K562 (cell line): Measurements from ENCODE around the gene SPSB1. TPM values are rescaled to one million over a fixed set of nuclear protein-coding genes. Genes with fewer than 3 reads are reported as not detected.

Source experiments
- ATAC-seq: fragments of 200-7000 bp; cut with Tn5 transposase; 3 replicates; pipeline ENCODE4 v1.9.1; 2020; ENCODE audit warnings: moderate library complexity
- BruUV-seq: library from RNA; stranded (reverse); fragments of 400-500 nt; replicated peaks from 2 replicates; lab custom pipeline; 2021; lab: Mats Ljungman, UMichigan
- CTCF ChIA-PET: fragments of 300-600 bp; formaldehyde crosslinking; extraction: SDS; loops from one replicate; lab custom pipeline; 2021; ENCODE audit warnings: low intra/inter-chr PET ratio; lab: Yijun Ruan, JAX
- POLR2A ChIA-PET: fragments of 300-600, 350-650 bp; sonication (Branson Sonifier 250); formaldehyde crosslinking; extraction: SDS; loops from one replicate; lab custom pipeline; 2021; ENCODE audit warnings: antibody characterized with exemption, inconsistent platforms; lab: Yijun Ruan, JAX
- DNase-seq, 4 experiments: peaks; one replicate each; pipeline versions ENCODE4 v3.0.0 to v3.0.0-alpha.2; 2011 to 2018; ENCODE audit warnings: low spot score in 3 of 4, mixed read lengths in 3 of 4; ENCODE audit errors: extremely low read depth in 1 of 4
- FAIRE-seq: peaks from 2 replicates; lab custom pipeline; 2011; peaks lifted over from hg19 to GRCh38; lab: Jason Lieb, UNC
- H2AFZ ChIP-seq: 2 replicates; pipeline ENCODE4 v1.6.0; 2011; ENCODE audit warnings: low read depth, low read length, control low read depth, inconsistent platforms
- H3K27ac ChIP-seq: fragments of 200-600 bp; 3 replicates; pipeline ENCODE4 v1.8.0; 2011; ENCODE audit warnings: low read depth, mild to moderate bottlenecking, control low read depth, inconsistent platforms, low read length, moderate library complexity, mixed read lengths; ENCODE audit errors: extremely low read depth
- H3K27me3 ChIP-seq, 2 experiments: fragments of 300-600 bp in 1 of 2; 2 replicates in 1 of 2; 3 replicates in 1 of 2; pipeline versions ENCODE4 v1.6.0 to v1.8.0; 2011; ENCODE audit warnings: inconsistent platforms in 2 of 2, low read length in 2 of 2, mild to moderate bottlenecking in 1 of 2, mixed read lengths in 1 of 2, moderate library complexity in 1 of 2; ENCODE audit not compliant: control insufficient read depth in 2 of 2, insufficient read depth in 2 of 2
- H3K36me3 ChIP-seq: fragments of 300-600 bp; 3 replicates; pipeline ENCODE4 v1.8.0; 2011; ENCODE audit warnings: mild to moderate bottlenecking, low read length, inconsistent platforms; ENCODE audit not compliant: control insufficient read depth, insufficient read depth
- H3K4me1 ChIP-seq, 2 experiments: fragments of 200-600 bp in 1 of 2; replicated peaks in 1 of 2; 2 replicates in 1 of 2; 3 replicates in 1 of 2; pipeline versions ENCODE4 v1.5.1 to v1.8.0; 2011; ENCODE audit warnings: inconsistent platforms in 2 of 2, low read length in 2 of 2, mild to moderate bottlenecking in 1 of 2, mixed read lengths in 1 of 2, moderate library complexity in 1 of 2; ENCODE audit not compliant: control insufficient read depth in 2 of 2, insufficient read depth in 2 of 2
- H3K4me2 ChIP-seq: 2 replicates; pipeline ENCODE4 v1.6.1; 2011; ENCODE audit warnings: low read length, control low read depth, inconsistent platforms, mixed read lengths; ENCODE audit not compliant: insufficient read depth
- H3K4me3 ChIP-seq: fragments of 200-600 bp; sonication (generic), shearing (Covaris generic); 2 replicates; pipeline ENCODE4 v1.5.1; 2016; ENCODE audit warnings: control low read depth, inconsistent platforms
- H3K79me2 ChIP-seq: fragments of 200-600 bp; 3 replicates; pipeline ENCODE4 v1.8.0; 2011; ENCODE audit warnings: low read length, inconsistent platforms; ENCODE audit not compliant: control insufficient read depth, insufficient read depth
- H3K9ac ChIP-seq, 2 experiments: 2 replicates each; pipeline versions ENCODE4 v1.6.0 to v1.6.1; 2011; ENCODE audit warnings: low read depth in 2 of 2, low read length in 2 of 2, control low read depth in 1 of 2, inconsistent platforms in 1 of 2, mild to moderate bottlenecking in 1 of 2, mixed read lengths in 1 of 2; ENCODE audit not compliant: insufficient read depth in 1 of 2
- H3K9me1 ChIP-seq: one replicate; pipeline ENCODE4 v1.6.0; 2011; ENCODE audit warnings: inconsistent platforms, mild to moderate bottlenecking, low read length, moderate library complexity; ENCODE audit not compliant: control insufficient read depth, insufficient read depth
- H3K9me3 ChIP-seq: replicated peaks from 2 replicates; pipeline ENCODE4 v1.5.1; 2011; ENCODE audit warnings: low read depth, low read length, inconsistent platforms; ENCODE audit not compliant: control insufficient read depth, insufficient read depth
- H4K20me1 ChIP-seq: replicated peaks from 2 replicates; pipeline ENCODE4 v1.6.1; 2011; ENCODE audit warnings: low read length, inconsistent platforms, mixed read lengths; ENCODE audit not compliant: control insufficient read depth, insufficient read depth
- E2F8 ChIP-seq: fragments of 450-650 bp; IDR thresholded peaks from 2 replicates; pipeline ENCODE4 v1.7.1; 2018; ENCODE audit warnings: mild to moderate bottlenecking, low read depth; ENCODE audit not compliant: partially characterized antibody
- FOXA1 ChIP-seq: fragments of 450-650 bp; IDR thresholded peaks from 2 replicates; pipeline ENCODE4 v1.6.1; 2016; ENCODE audit warnings: mild to moderate bottlenecking, borderline replicate concordance
- FOXK1 ChIP-seq: sonication (generic); formaldehyde crosslinking; IDR thresholded peaks from 2 replicates; pipeline ENCODE4 v1.8.0; 2022; ENCODE audit warnings: missing genetic modification reagents, mild to moderate bottlenecking, borderline replicate concordance
- HLTF ChIP-seq: fragments of 450-650 bp; IDR thresholded peaks from 2 replicates; pipeline ENCODE4 v1.6.1; 2016
- MLX ChIP-seq, 2 experiments: fragments of 450-650 bp in 1 of 2; sonication (generic) in 1 of 2; formaldehyde crosslinking; conservative IDR thresholded peaks; 2 replicates each; pipeline versions ENCODE4 v1.4.0 to v1.8.1; 2020 to 2022; ENCODE audit warnings: mild to moderate bottlenecking in 1 of 2, missing genetic modification reagents in 1 of 2
- MXI1 ChIP-seq: IDR thresholded peaks from 2 replicates; pipeline ENCODE4 v1.6.1; 2011; ENCODE audit warnings: low read depth, mild to moderate bottlenecking, improper control_type of control experiment, low read length
- MYC ChIP-seq, 2 experiments: fragments of 250-450 bp in 1 of 2; sonication (Bioruptor Pico) in 1 of 2; IDR thresholded peaks; 2 replicates each; pipeline versions ENCODE4 v1.5.1 to v1.6.1; 2012 to 2021; ENCODE audit warnings: low read depth in 2 of 2, borderline replicate concordance in 1 of 2, improper control_type of control experiment in 1 of 2, low read length in 1 of 2, mild to moderate bottlenecking in 1 of 2, moderate library complexity in 1 of 2
- NCOA2 ChIP-seq, 2 experiments: fragments of 450-650 bp; IDR thresholded peaks; 2 replicates each; pipeline ENCODE4 v1.6.1; 2018; ENCODE audit warnings: mild to moderate bottlenecking in 2 of 2, moderate library complexity in 1 of 2; ENCODE audit not compliant: partially characterized antibody in 2 of 2
- NCOA4 ChIP-seq: fragments of 450-650 bp; IDR thresholded peaks from 2 replicates; pipeline ENCODE4 v1.6.1; 2018; ENCODE audit warnings: mild to moderate bottlenecking; ENCODE audit not compliant: partially characterized antibody
- NR1H2 ChIP-seq: sonication (generic); formaldehyde crosslinking; IDR thresholded peaks from 2 replicates; pipeline ENCODE4 v1.4.0; 2020; ENCODE audit warnings: mild to moderate bottlenecking, missing genetic modification reagents
- PPARD ChIP-seq: fragments of 250-450 bp; sonication (Bioruptor Pico); IDR thresholded peaks from 2 replicates; pipeline ENCODE4 v1.8.0; 2022; ENCODE audit warnings: inconsistent platforms, mild to moderate bottlenecking, moderate library complexity
- RBM17 ChIP-seq: fragments of 200-400 bp; formaldehyde crosslinking; IDR thresholded peaks from 2 replicates; pipeline ENCODE4 v1.6.1; 2017; ENCODE audit warnings: low read depth, mild to moderate bottlenecking, low read length, borderline replicate concordance
- SIX5 ChIP-seq, 2 experiments: IDR thresholded peaks; 2 replicates each; pipeline ENCODE4 v1.6.1; 2011; ENCODE audit warnings: low read length in 2 of 2, borderline replicate concordance in 1 of 2, low read depth in 1 of 2, mild to moderate bottlenecking in 1 of 2, moderate library complexity in 1 of 2; ENCODE audit not compliant: insufficient read depth in 1 of 2
- TOE1 ChIP-seq, 2 experiments: fragments of 450-650 bp in 1 of 2; sonication (generic) in 1 of 2; formaldehyde crosslinking in 1 of 2; IDR thresholded peaks; 2 replicates each; pipeline versions ENCODE4 v1.7.1 to v1.8.0; 2016 to 2022; ENCODE audit warnings: borderline replicate concordance in 2 of 2, mild to moderate bottlenecking in 2 of 2, antibody characterized with exemption in 1 of 2, inconsistent platforms in 1 of 2, low read depth in 1 of 2, missing genetic modification reagents in 1 of 2, moderate library complexity in 1 of 2
- USF1 ChIP-seq: sonication (generic); formaldehyde crosslinking; IDR thresholded peaks from 2 replicates; pipeline ENCODE4 v1.9.0; 2022; ENCODE audit warnings: mild to moderate bottlenecking, missing genetic modification reagents
- ZNF121 ChIP-seq: sonication (generic); formaldehyde crosslinking; conservative IDR thresholded peaks from 2 replicates; pipeline ENCODE4 v1.8.0; 2022; ENCODE audit warnings: missing genetic modification reagents
- ZNF384 ChIP-seq: IDR thresholded peaks from 2 replicates; pipeline ENCODE4 v1.6.1; 2012; ENCODE audit warnings: low read depth, low read length, improper control_type of control experiment
- WGBS: fragments of 100-300 bp; shearing (Covaris generic); methylation state at CpG from one replicate; pipeline ENCODE4 v1.1.6; 2016; ENCODE audit warnings: low coverage, mixed read lengths; ENCODE audit not compliant: insufficient coverage; ENCODE audit errors: missing lambda C conversion rate; 5-methylcytosine and 5-hydroxymethylcytosine counted together
- in situ Hi-C: fragments of 300-500 bp; cut with MboI; formaldehyde crosslinking; loops from 4 replicates; pipeline ENCODE4 v1.15.0; 2018; ENCODE audit warnings: inconsistent platforms, mixed read lengths
- intact Hi-C: fragments of 100-400 bp; cut with micrococcal nuclease; formaldehyde crosslinking; loops from 2 replicates; pipeline ENCODE4 v1.14.2; 2022
- polyA plus RNA-seq, 8 experiments: library from polyadenylated mRNA; depleted of rRNA in 4 of 8; stranded (reverse) in 5 of 8; unstranded in 3 of 8; fragments of >200 nt; fragmentation: Nextera tagmentation in 2 of 8; fragmentation: Illumina TruSeq in 1 of 8; extraction: Ambion mirVana in 2 of 8; extraction: Trizol in 1 of 8; gene quantifications; 2 replicates each; pipeline versions ENCODE4 v1.2.1 to v1.2.3, GENCODE V29; 2011 to 2014; ENCODE audit warnings: inconsistent platforms in 1 of 8, missing spikeins in 1 of 8
- total RNA-seq, 7 experiments: library from RNA; depleted of rRNA in 6 of 7; stranded (reverse); fragments of >200 nt in 6 of 7; fragmentation: Illumina TruSeq in 2 of 7; extraction: Trizol in 2 of 7; gene quantifications; 2 replicates each; pipeline versions ENCODE4 v1.2.1 to v1.2.3, GENCODE V29; 2011 to 2021; ENCODE audit warnings: low replicate concordance in 1 of 7

SPSB1 gene
- total and polyA plus RNA-seq, 9 of the 15 experiments (the other 6 are each of a cell fraction or from before 2014, with no cell fraction given): 0.06 to 0.35 (median 0.14) TPM; not detected in 6

- 17% methylated on average over 8 of the region's 8 CpGs for WGBS
- CTCF ChIA-PET: no interaction called here
- no peaks in the 10 kb centered on the region for H3K36me3 ChIP-seq
Observed at GRCh38 chr1:9314111-9314510, 21.4 kb downstream of the SPSB1 start.

More at GRCh38 chr1:9314111-9314510, 21.4 kb downstream of the SPSB1 start:
- Histone ChIP-seq H3K4me1 (peaks cover 0 to 17% of the 10 kb centered on the region in 2 experiments; a peak in 3 of 5 replicates), H3K79me2 (no peaks in the 10 kb centered on the region), H3K27ac (no peak overlapping the region), H3K4me3 (no peak overlapping the region), H3K9me1 (no peaks in the 10 kb centered on the region), H3K27me3 (peaks cover 38 to 93% of the 10 kb centered on the region in 2 experiments; a peak in 4 of 5 replicates), H3K9me3 (no peaks in the 10 kb centered on the region), H3K9ac (no peak overlapping the region), H4K20me1 (peaks cover 22% of the 10 kb centered on the region), H3K4me2 (no peak overlapping the region), H2AFZ (no peak overlapping the region)
- intact Hi-C loops: no loop called here
- DNase-seq (no peak), FAIRE-seq (no peak), ATAC-seq (no peak)
- POLR2A ChIA-PET: no interaction called here
- in situ Hi-C loops: no loop called here
- BruUV-seq: no TSS peak
- TF ChIP-seq FOXK1 (CRISPR knock-in tag) (no peak), USF1 (CRISPR knock-in tag) (no peak), ZNF384 (no peak), SIX5 (IDR thresholded peaks at IDR 0.05; ENCODE audit: borderline replicate concordance in 1 of 2, insufficient read depth in 1 of 2, low read depth in 1 of 2, low read length in 2 of 2) (no peak), PPARD (no peak), HLTF (no peak), MXI1 (no peak), FOXA1 (no peak), ZNF121 (CRISPR knock-in tag) (no peak), NCOA2 (IDR thresholded peaks at IDR 0.05; ENCODE audit: partially characterized antibody in 2 of 2) (no peak), NR1H2 (no peak), RBM17 (no peak), NCOA4 (no peak), E2F8 (no peak), MYC (IDR thresholded peaks at IDR 0.05; ENCODE audit: low read depth, low read length) (no peak), MYC (CRISPR knock-in tag; IDR thresholded peaks at IDR 0.05; ENCODE audit: borderline replicate concordance, low read depth) (no peak), MLX (CRISPR knock-in tag; conservative IDR thresholded peaks at IDR 0.05) (no peak), TOE1 (IDR thresholded peaks at IDR 0.05; ENCODE audit: borderline replicate concordance) (no peak), TOE1 (CRISPR knock-in tag; IDR thresholded peaks at IDR 0.05; ENCODE audit: borderline replicate concordance, low read depth) (no peak)
